ENCODE results near the gene LYAR. TPM values are rescaled to one million over a fixed set of nuclear protein-coding genes. Genes with fewer than 3 reads are reported as not detected.

The LYAR gene
- total RNA-seq, 4 donors from 2014 or later, result 4.5 to 13.0 (median 10.4) TPM

DNA sequence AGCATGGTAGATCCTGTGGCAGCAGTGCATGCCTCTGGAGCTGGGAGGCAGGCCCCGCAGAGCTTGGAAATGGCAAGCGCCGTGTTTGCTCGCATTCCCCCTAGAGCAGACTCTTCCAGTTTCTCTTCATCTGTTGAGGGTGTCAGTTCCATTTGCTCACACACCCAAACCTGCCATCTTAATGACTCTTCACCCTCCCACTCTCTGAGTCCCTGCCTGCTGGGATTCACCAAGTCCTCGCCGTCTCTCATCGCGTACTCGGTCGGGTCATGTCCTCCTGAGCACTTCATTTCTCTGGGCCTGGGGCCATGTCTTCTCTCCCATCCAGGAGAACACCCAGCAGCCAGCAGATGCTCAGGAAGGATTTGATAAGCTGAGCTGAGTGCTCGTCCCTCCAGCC lies 17.0 kb upstream of the LYAR start:
- DNase-seq, result no peak
- peaks cover 13 to 22% of the 10 kb centered on the region in 2 donors for H3K36me3 ChIP-seq
- WGBS, 2 donors, result 95 to 97% methylated on average over 11 of the region's 11 CpGs
- H3K27ac ChIP-seq, result no peak overlapping the region
- H3K4me3 ChIP-seq (replicated peaks in 1 of 3), result no peak overlapping the region
- intact Hi-C loops (cut with DNase I), result no loop called here
- H3K27me3 ChIP-seq, result no peaks in the 10 kb centered on the region
- TF ChIP-seq, protein P1, sequence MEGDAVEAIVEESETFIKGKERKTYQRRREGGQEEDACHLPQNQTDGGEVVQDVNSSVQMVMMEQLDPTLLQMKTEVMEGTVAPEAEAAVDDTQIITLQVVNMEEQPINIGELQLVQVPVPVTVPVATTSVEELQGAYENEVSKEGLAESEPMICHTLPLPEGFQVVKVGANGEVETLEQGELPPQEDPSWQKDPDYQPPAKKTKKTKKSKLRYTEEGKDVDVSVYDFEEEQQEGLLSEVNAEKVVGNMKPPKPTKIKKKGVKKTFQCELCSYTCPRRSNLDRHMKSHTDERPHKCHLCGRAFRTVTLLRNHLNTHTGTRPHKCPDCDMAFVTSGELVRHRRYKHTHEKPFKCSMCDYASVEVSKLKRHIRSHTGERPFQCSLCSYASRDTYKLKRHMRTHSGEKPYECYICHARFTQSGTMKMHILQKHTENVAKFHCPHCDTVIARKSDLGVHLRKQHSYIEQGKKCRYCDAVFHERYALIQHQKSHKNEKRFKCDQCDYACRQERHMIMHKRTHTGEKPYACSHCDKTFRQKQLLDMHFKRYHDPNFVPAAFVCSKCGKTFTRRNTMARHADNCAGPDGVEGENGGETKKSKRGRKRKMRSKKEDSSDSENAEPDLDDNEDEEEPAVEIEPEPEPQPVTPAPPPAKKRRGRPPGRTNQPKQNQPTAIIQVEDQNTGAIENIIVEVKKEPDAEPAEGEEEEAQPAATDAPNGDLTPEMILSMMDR (IDR thresholded peaks at IDR 0.05), result no peak
- no peak for TF ChIP-seq POLR2A (IDR thresholded peaks at IDR 0.05)
- no peaks in the 10 kb centered on the region for H3K4me1 ChIP-seq
- no peaks in the 10 kb centered on the region for H3K9me3 ChIP-seq

DNA sequence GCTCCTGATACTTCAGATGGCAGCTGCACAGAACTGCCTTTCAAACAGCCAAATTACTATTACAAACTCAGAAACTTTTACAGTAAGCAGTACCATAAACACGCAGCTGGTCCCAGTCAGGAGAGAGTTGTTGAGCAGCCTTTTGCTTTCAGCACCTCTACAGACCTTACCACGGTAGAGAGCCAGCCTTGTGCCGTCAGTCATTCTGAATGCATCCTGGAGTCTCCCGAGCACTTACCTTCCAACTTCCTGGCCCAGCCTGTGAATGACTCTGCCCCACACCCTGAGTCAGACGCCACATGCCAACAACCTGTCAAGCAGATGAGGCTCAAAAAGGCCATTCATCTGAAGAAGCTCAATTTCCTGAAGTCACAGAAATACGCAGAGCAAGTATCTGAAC lies 12.5 kb upstream of the LYAR start:
- Histone ChIP-seq H3K4me1 (no peaks in the 10 kb centered on the region), H3K27me3 (no peaks in the 10 kb centered on the region), H3K27ac (no peak overlapping the region), H3K36me3 (peaks cover 14 to 22% of the 10 kb centered on the region in 2 donors), H3K9me3 (no peaks in the 10 kb centered on the region), H3K4me3 (replicated peaks in 1 of 3) (no peak overlapping the region)
- intact Hi-C loops (cut with DNase I), result no loop called here
- DNase-seq, result no peak
- 69 to 77% methylated on average over 6 of the region's 6 CpGs for WGBS, 2 donors
- TF ChIP-seq POLR2A (IDR thresholded peaks at IDR 0.05), result no peak
- TF ChIP-seq, protein P1 (IDR thresholded peaks at IDR 0.05), result no peak

DNA sequence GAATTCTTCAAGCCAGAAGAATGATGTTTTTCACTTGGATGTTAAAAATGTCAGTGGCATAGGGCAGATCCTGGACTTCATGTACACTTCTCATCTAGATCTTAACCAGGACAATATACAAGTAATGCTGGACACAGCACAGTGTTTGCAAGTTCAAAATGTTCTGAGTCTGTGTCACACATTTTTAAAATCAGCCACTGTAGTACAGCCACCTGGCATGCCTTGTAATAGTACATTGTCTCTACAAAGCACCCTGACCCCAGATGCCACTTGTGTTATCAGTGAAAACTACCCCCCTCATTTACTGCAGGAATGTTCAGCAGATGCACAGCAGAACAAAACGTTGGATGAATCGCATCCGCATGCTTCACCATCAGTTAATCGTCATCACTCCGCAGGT lies 12.0 kb upstream of the LYAR start:
- Histone ChIP-seq H3K4me3 (replicated peaks in 1 of 3) (no peak overlapping the region), H3K27me3 (no peaks in the 10 kb centered on the region), H3K27ac (no peak overlapping the region), H3K9me3 (no peaks in the 10 kb centered on the region), H3K36me3 (peaks cover 14 to 20% of the 10 kb centered on the region in 2 donors), H3K4me1 (no peaks in the 10 kb centered on the region)
- no peak for DNase-seq
- intact Hi-C loops (cut with DNase I), result no loop called here
- TF ChIP-seq, protein P1 (IDR thresholded peaks at IDR 0.05), result no peak
- no peak for TF ChIP-seq POLR2A (IDR thresholded peaks at IDR 0.05)
- 90 to 95% methylated on average over 5 of the region's 5 CpGs for WGBS, 2 donors

DNA sequence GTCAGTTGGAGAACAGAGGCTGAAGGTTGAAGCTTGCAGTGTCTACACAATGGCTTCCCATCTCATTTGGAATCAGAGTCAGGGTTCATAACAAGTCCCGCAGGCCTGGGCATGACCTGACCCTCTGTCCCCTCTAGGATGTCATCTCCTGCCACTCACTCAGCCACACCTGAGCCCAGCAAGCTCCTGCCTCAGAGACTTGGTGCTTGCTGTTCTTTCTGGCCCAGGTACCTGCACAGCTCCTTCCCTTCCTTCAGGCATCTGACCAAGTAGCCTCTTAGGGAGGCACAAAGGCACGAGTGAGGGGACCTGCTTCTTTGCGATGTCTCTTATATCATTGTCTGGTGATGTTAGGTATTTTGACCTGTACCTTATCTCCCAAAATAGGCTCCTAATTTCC lies 9.1 kb upstream of the LYAR start:
- Histone ChIP-seq H3K9me3 (no peaks in the 10 kb centered on the region), H3K27ac (no peak overlapping the region), H3K27me3 (no peaks in the 10 kb centered on the region), H3K4me3 (replicated peaks in 1 of 3) (no peak overlapping the region), H3K4me1 (no peaks in the 10 kb centered on the region), H3K36me3 (peaks cover 14% of the 10 kb centered on the region in 2 donors)
- intact Hi-C loops (cut with DNase I), result no loop called here
- whole genome bisulfite sequencing, 2 donors, result 89 to 95% methylated on average over 3 of the region's 3 CpGs
- DNase-seq, result no peak
- TF ChIP-seq, protein P1 (IDR thresholded peaks at IDR 0.05), result no peak
- no peak for TF ChIP-seq POLR2A (IDR thresholded peaks at IDR 0.05)

DNA sequence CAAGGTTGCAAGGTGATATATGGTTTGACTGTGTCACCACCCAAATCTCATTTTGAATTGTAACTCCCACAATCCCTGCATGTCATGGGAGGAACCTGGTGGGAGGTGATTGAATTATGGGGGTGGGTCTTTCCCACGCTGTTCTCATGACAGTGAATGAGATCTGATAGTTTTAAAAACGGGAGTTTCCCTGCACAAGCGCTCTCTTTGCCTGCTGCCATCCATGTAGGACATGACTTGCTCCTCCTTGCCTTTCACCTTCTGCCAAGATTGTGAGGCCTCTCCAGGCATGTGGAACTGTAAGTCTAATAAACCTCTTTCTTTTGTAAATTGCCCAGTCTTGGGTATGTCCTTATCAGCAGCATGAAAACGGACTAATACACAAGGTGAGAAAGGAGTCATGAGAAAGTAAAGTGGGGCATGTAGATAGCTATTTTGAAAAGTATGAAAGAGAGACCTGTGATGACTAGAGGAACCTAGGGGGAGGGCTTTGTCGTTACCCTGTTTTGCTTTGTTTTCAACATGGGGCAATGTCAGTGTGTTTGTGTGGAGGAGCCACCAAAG lies 6.4 kb upstream of the LYAR start:
- peaks cover under 1 to 2% of the 10 kb centered on the region in 2 donors for H3K4me1 ChIP-seq
- H3K9me3 ChIP-seq, result no peaks in the 10 kb centered on the region
- no peak overlapping the region for H3K4me3 ChIP-seq (replicated peaks in 1 of 3)
- no peak overlapping the region for H3K27ac ChIP-seq
- no peaks in the 10 kb centered on the region for H3K27me3 ChIP-seq
- 99% methylated on average over 5 of the region's 5 CpGs for WGBS, 2 donors
- TF ChIP-seq, protein P1 (IDR thresholded peaks at IDR 0.05), result no peak
- TF ChIP-seq POLR2A (IDR thresholded peaks at IDR 0.05), result no peak
- no peak for DNase-seq
- no peaks in the 10 kb centered on the region for H3K36me3 ChIP-seq
- intact Hi-C loops (cut with DNase I), result no loop called here

All from thyroid gland (tissue), 4 donors.